A204.1 (cell line): ENCODE results near the gene PAPLN.

Experiments
- FAIRE-seq: peaks from 2 replicates; lab custom pipeline; 2012; peaks lifted over from hg19 to GRCh38; lab: Jason Lieb, UNC

The PAPLN gene

DNA sequence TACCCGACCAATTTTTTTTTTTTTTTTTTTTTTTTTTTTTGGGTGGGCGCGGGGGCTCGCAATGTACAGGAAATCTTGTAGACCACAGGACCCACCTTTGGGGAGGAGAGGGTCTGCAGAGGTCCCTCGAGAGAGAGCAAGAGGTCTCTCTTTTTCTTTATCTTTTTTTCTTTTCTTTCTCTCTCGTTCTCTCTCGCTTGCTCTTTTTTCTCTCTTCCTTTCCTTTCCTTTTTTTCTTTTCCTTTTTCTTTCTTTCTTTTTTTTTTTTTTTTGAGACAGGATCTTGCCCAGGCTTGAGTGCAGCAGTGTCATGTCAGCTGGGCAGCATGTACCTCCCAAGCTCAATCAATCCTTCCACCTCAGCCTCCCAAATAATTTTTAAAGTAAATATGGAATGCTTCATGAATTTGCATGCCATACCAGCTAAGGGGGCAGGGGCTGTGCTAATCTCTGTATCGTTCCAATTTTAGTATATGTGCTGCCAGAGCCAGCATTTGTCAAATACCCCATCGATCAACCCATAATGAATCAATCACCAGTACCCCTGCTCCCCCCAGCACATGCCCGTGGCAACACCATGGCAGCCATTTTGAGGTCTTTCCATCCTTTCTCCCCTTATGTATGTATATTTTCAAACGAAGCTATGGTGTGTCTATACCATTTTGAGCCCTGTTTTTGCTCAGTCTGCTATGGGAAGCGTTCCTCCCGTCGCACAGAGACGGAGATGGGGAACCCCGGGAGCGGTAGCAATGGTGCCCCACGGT, 9.3 kb downstream of the PAPLN start:
- no peak for FAIRE-seq

GRCh38 chr14:73248108-73248868, 11.0 kb downstream of the PAPLN start:
- FAIRE-seq: no peak

GRCh38 chr14:73249108-73249507, 11.8 kb downstream of the PAPLN start:
- no peak for FAIRE-seq

GRCh38 chr14:73249564-73250316, 12.4 kb downstream of the PAPLN start:
- no peak for FAIRE-seq

DNA sequence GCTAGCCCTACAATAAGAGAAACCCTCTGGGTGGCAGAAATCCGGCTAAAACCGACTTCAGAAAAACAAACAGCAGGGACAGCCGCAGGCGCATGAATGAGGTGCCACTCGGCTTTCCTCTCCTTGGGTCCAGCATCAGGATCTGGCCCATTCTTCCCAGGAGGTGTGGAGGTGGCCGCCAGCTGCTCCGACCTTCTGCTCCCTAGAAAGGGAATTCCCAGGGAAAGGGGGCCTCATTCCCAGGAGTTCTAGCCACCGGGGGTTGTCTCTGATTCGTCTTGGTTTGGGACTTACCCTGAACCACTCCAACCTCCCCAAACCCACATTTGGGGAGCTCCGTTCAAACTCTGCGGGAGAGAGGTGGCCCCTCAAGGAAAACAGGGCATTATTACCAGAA, 13.0 kb downstream of the PAPLN start:
- FAIRE-seq: no peak

DNA sequence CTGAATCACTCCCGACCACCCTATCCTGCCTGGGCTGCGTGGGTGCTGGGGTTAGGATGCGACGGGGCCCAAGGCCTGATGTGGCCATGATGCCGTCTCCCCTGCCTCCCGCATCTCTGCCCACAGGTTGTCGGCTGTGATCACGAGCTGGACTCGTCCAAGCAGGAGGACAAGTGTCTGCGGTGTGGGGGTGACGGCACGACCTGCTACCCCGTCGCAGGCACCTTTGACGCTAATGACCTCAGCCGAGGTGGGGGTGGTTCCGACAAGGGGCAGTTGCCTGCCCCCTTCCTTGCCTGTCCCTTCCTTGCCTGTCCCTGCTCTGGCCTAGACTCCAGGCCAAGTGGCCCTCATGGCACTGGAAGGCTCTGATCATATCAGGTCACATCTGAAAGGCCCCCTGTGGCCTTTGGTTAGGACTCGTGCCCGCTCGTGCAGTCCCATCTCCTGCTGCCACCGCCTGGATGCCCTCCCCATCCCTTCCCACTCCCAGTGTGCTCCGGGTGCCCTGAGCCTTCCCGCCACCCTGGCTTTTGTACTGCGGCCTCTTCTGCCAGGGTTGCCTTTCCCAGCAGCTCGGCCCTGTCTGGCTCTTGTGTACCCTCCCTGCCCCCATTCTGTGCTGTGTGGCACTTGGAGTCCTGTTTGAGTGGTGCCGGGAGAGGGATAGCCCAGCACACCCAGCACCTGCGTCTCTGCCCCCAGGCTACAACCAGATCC, 13.6 kb downstream of the PAPLN start:
- no peak for FAIRE-seq

DNA sequence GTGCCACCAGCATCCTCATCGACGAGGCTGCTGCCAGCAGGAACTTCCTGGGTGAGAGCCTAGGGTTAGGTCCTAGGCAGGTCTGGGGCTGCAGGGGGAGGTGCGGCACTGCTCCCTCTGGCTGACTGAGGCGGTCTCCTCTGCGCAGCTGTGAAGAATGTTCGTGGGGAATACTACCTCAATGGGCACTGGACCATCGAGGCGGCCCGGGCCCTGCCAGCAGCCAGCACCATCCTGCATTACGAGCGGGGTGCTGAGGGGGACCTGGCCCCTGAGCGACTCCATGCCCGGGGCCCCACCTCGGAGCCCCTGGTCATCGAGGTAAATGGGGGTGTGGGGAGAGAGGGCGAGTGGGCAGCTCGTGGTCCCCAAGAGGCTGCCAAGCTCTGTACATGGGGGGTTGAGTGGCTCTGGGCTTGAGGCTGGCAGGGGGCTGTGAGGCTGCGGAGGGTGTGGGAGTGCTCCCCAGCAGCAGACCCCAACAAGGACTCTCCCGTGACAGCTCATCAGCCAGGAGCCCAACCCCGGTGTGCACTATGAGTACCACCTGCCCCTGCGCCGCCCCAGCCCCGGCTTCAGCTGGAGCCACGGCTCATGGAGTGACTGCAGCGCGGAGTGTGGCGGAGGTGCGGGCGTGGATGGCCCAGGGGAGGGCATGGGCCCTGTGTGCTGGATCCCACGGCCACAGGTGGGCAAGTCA, 14.4 kb downstream of the PAPLN start:
- no peak for FAIRE-seq

DNA sequence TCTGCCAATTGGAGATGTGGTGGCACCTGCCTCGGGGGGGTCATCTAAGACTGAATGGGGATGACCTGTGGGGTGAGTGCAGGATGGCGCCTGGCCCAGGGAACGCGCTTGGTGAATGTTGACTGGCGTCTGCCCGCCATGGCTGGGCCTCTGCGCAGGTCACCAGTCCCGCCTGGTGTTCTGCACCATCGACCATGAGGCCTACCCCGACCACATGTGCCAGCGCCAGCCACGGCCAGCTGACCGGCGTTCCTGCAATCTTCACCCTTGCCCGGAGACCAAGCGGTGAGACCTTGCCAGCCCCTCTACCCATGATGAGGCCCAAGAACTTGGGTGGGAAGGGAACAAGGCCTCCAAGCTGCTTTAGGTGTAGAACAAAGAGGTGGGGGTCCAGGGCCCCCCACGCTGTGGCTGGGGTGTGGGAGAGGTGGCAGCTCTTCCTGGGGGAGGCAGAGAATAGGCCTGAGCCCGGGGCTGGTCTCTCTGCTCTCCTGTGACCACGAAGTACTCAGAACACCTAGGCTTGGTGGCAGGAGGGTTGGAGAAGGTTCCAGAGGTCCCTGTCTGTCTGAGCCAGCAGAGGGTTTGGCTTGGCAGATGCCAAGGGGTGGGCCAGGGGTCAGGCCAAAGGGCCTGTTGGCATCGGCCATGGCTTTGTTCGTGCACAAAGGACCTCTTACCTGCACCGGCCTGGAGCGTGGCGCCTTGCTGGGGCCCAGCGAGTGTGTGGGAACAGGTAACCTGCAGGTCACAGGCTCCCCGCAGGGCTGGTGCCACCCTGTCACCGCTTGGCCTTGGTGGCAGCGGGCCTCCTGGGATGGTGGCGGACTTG, 15.4 kb downstream of the PAPLN start:
- no peak for FAIRE-seq

- FAIRE-seq: no peak
Measured at GRCh38 chr14:73253323-73253610, 16.0 kb downstream of the PAPLN start.

DNA sequence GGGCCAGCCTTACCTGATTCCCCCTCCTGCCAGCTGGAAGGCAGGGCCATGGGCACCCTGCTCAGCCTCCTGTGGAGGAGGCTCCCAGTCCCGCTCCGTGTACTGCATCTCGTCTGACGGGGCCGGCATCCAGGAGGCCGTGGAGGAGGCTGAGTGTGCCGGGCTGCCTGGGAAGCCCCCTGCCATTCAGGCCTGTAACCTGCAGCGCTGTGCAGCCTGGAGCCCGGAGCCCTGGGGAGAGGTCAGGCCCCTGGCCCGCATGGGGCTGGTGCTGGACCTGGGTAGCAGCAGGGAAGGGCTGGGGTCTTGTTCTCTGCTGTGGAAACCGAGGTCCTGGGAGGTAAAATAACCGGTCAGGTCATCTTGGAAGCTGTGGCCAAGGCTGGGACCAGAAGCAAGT, 16.4 kb downstream of the PAPLN start:
- no peak for FAIRE-seq

DNA sequence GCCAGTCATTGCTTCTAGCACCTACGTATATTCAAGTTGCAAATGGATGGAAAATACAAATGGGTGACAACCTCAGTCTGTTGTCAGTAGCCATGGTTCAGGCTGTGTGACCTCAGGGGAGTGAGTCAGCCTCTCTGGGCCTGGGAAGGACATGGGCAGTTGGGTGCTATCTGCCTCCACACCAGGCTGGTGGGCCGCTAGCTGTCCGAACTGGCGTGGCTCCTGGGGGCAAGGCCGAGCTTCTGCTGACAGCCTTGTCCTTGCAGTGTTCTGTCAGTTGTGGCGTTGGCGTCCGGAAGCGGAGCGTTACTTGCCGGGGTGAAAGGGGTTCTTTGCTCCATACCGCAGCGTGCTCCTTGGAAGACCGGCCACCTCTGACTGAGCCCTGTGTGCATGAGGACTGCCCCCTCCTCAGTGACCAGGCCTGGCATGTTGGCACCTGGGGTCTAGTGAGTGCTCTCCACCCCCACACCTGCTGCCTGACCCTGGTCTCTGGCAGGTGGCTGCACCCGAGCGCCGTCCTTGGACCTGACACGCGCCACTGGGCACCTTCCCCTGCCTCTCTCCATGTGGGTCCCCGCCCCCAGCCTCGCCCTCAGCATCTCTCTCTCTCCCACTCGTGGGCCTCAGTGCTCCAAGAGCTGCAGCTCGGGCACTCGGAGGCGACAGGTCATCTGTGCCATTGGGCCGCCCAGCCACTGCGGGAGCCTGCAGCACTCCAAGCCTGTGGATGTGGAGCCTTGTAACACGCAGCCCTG, 17.1 kb downstream of the PAPLN start:
- FAIRE-seq: no peak

- no peak for FAIRE-seq
Measured at GRCh38 chr14:73255005-73255400, 17.7 kb downstream of the PAPLN start.

GRCh38 chr14:73255693-73256225, 18.5 kb downstream of the PAPLN start:
- FAIRE-seq: no peak

DNA sequence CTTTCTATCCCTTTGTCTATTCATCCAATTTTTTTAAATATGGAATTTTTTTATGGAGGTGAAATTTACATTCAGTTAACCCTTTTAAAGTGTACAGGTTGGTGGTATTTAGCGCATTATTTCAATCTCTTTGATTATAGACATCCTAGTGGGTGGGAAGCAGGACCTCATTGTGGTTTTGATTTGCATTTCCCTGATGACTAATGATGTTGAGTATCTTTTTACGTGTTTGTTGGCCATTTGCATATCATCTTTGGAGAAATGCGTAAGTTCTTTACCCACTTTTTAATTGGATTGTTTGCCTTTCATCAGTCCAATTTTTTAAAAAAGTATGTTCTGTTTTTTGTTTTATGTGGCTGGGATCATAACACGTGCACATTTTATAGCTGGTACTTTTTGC, 20.8 kb downstream of the PAPLN start:
- no peak for FAIRE-seq

DNA sequence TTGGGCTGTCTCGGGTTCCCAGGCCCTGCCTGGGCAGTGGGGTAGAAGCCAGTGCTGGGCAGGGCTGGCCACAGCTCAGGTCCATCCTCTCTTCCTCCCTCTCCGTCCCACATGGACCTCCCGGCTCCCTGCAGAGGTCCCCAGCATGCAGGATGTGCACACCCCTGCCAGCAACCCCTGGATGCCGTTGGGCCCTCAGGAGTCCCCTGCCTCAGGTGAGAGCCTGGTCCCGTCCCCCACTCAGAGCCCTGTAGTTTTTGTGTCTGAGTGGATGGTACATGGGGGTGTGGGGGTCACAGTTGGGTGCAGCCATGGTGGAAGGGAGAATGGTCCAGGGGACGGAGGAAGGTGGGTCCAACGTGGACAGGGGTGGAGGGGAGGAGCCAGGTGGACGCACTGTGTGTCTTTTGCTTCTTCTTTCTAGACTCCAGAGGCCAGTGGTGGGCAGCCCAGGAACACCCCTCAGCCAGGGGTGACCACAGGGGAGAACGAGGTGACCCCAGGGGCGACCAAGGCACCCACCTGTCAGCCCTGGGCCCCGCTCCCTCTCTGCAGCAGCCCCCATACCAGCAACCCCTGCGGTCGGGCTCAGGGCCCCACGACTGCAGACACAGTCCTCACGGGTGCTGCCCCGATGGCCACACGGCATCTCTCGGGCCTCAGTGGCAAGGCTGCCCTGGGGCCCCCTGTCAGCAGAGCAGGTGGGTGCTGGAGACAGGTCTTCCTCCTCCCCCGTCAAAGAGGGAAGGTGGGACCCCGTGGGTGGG, 21.7 kb downstream of the PAPLN start:
- no peak for FAIRE-seq

DNA sequence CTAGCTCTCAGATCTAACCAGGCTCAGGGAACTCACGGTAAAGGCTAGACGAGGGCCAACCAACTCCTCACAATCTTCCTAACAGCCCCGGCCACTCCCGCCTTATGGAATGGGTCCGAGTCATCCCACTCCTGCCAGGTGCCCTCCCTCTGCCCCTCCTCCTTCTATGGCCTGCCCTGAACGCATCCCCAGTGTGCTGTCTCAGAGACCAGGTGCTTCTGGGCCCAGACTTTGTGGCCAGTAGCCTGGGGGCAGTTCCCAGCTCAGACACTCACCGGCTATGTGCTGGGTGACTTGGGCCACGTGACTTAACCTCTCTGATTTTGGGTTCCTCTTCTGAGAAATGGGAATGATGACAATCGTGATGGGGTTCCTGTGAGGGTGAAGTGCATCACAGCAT, 22.5 kb downstream of the PAPLN start:
- FAIRE-seq: no peak

DNA sequence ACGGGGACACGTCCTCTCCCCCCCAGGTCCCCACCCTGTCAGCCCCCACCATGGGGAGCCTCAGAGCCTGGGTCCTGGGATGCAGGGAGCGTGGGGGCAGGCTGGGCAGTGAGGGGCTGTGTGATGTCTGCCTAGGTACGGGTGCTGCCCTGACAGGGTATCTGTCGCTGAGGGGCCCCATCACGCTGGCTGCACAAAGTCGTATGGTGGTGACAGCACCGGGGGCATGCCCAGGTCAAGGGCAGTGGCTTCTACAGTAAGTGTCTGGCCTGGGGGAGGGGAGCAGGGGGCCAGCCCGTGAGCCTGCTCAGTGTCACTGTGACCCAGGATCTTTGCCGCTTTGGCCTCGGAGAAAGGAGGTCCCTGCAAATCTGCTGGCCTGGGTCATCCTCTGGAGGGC, 23.3 kb downstream of the PAPLN start:
- no peak for FAIRE-seq

DNA sequence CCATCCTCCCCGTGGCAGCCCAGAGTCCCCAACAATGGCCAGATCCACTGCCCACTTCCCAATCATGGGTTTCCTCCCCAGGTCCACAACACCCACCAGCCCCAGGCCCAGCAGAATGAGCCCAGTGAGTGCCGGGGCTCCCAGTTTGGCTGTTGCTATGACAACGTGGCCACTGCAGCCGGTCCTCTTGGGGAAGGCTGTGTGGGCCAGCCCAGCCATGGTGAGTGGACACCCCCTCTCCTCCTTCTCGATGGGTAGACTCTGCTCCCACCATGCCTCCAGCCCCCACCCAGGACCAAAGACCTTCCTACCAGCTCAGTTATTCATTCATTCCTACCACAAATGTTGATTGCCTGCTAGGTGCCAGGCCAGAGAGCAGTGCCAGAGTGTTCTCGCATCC, 23.8 kb downstream of the PAPLN start:
- no peak for FAIRE-seq
